Measurements from ENCODE around the gene RCSD1.

- no peak for TF ChIP-seq RAD21 (CRISPR knock-in tag; IDR thresholded peaks at IDR 0.05)
- TF ChIP-seq ZNF746 (CRISPR knock-in tag; IDR thresholded peaks at IDR 0.05): no peak
- no peak for TF ChIP-seq YY1 (IDR thresholded peaks at IDR 0.05; ENCODE audit: insufficient read depth, insufficient replicate concordance, low read depth, low read length)
Observed at GRCh38 chr1:167676205-167676915, 46.3 kb downstream of the RCSD1 start.
